ENCODE measurements around the gene CLDN8. TPM values are rescaled to one million over a fixed set of nuclear protein-coding genes. Genes with fewer than 3 reads are reported as not detected.

CLDN8 gene
- total and polyA plus RNA-seq, 4 donors, result 0.23 TPM; not detected in 3

DNA sequence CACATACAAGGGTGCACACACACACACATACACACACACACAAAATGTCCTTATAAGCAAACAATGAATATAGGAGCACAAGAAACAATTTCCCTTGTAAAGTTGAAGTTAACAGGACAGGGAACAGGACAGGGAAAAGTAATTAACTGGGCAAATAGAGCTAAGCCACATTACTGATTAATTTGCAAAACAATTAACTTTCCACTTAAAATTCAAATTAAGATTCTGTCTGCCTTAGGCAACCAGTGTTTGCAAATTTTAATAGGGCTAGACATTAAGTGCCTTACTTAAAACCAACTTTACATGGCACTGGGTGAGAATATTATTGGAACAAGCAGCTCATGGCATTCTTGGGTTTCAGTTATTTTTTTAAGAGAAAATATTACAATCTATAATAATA, 6.8 kb upstream of the CLDN8 start:
- Histone ChIP-seq H3K9me3 (ENCODE audit: control insufficient read depth, low read length) (no peaks in the 10 kb centered on the region), H3K27me3 (ENCODE audit: control insufficient read depth in 1 of 2, insufficient read depth in 2 of 2, low read length in 1 of 2) (no peaks in the 10 kb centered on the region), H3K36me3 (ENCODE audit: control insufficient read depth in 1 of 2, insufficient read depth in 2 of 2, low read length in 1 of 2) (no peaks in the 10 kb centered on the region), H3K4me3 (ENCODE audit: low read length in 2 of 2) (no peak overlapping the region), H3K27ac (ENCODE audit: low read depth in 1 of 2, low read length in 2 of 2) (no peak overlapping the region), H3K4me1 (ENCODE audit: control insufficient read depth in 1 of 2, insufficient read depth in 2 of 2, low read length in 2 of 2) (no peaks in the 10 kb centered on the region)
- DNase-seq (no peak), ATAC-seq (ENCODE audit: low FRiP score) (no peak)
- intact Hi-C loops (cut with DNase I), result no loop called here

- no peak overlapping the region for H3K27ac ChIP-seq (ENCODE audit: low read depth in 1 of 2, low read length in 2 of 2)
- H3K4me1 ChIP-seq (ENCODE audit: control insufficient read depth in 1 of 2, insufficient read depth in 2 of 2, low read length in 2 of 2), result no peaks in the 10 kb centered on the region
- no peak overlapping the region for H3K4me3 ChIP-seq (ENCODE audit: low read length in 2 of 2)
- DNase-seq (no peak), ATAC-seq (ENCODE audit: low FRiP score) (no peak)
- no peaks in the 10 kb centered on the region for H3K36me3 ChIP-seq (ENCODE audit: control insufficient read depth in 1 of 2, insufficient read depth in 2 of 2, low read length in 1 of 2)
- WGBS, 2 donors, result 37 to 41% methylated on average over 1 of the region's 1 CpG
- H3K9me3 ChIP-seq (ENCODE audit: control insufficient read depth, low read length), result no peaks in the 10 kb centered on the region
- H3K27me3 ChIP-seq (ENCODE audit: control insufficient read depth in 1 of 2, insufficient read depth in 2 of 2, low read length in 1 of 2), result no peaks in the 10 kb centered on the region
- intact Hi-C loops (cut with DNase I), result no loop called here
Measured at GRCh38 chr21:30211071-30211470, 4.8 kb downstream of the CLDN8 start.

DNA sequence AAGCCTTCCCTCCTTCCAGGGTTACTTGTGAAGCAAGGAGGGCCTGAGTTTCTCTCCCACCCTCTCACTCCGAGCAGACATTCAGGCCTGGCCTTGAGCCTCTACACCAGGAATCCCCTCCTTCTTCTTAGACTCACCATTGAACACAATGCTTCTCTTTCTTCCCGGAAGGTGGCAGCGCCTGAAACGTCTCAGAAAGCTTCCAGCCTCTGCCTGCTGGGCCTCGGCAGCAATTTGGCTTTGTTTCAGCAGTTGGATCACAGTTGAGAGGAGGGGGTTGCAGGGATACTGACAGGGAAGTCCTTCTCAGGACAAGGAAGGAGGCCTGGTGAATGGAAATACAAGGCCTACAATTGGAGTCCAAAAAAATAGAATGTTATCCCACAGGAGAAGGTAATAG, 6.3 kb downstream of the CLDN8 start:
- Histone ChIP-seq H3K27ac (ENCODE audit: low read depth in 1 of 2, low read length in 2 of 2) (no peak overlapping the region), H3K4me1 (ENCODE audit: control insufficient read depth in 1 of 2, insufficient read depth in 2 of 2, low read length in 2 of 2) (no peaks in the 10 kb centered on the region), H3K27me3 (ENCODE audit: control insufficient read depth in 1 of 2, insufficient read depth in 2 of 2, low read length in 1 of 2) (no peaks in the 10 kb centered on the region), H3K4me3 (ENCODE audit: low read length in 2 of 2) (no peak overlapping the region), H3K36me3 (ENCODE audit: control insufficient read depth in 1 of 2, insufficient read depth in 2 of 2, low read length in 1 of 2) (no peaks in the 10 kb centered on the region), H3K9me3 (ENCODE audit: control insufficient read depth, low read length) (no peaks in the 10 kb centered on the region)
- 61 to 67% methylated on average over 5 of the region's 5 CpGs for WGBS, 2 donors
- ATAC-seq (ENCODE audit: low FRiP score) (no peak), DNase-seq (no peak)
- intact Hi-C loops (cut with DNase I), result no loop called here

DNA sequence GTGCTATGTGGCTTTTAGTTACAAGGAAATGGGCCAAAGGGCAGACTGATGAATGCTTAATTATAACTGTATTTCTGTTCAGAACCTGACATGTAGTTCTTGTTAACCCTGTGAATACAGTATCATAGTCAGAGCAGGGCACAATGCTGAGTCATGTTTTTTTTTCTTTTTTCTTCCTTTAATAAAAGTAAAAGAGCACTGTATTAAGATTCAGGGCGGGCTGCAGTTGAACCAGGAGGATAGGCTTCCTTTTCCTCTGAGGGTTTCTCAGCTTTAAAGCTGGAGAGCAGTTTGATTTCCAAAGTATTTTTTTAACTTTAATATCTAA, 8.7 kb downstream of the CLDN8 start:
- H3K27me3 ChIP-seq (ENCODE audit: control insufficient read depth in 1 of 2, insufficient read depth in 2 of 2, low read length in 1 of 2), result no peaks in the 10 kb centered on the region
- no peak overlapping the region for H3K4me3 ChIP-seq (ENCODE audit: low read length in 2 of 2)
- H3K36me3 ChIP-seq (ENCODE audit: control insufficient read depth in 1 of 2, insufficient read depth in 2 of 2, low read length in 1 of 2), result no peaks in the 10 kb centered on the region
- DNase-seq, result no peak
- H3K4me1 ChIP-seq (ENCODE audit: control insufficient read depth in 1 of 2, insufficient read depth in 2 of 2, low read length in 2 of 2), result no peaks in the 10 kb centered on the region
- intact Hi-C loops (cut with DNase I), result no loop called here
- ATAC-seq (ENCODE audit: low FRiP score), result no peak
- WGBS, 2 donors, result 95% methylated on average over 1 of the region's 1 CpG
- no peaks in the 10 kb centered on the region for H3K9me3 ChIP-seq (ENCODE audit: control insufficient read depth, low read length)
- no peak overlapping the region for H3K27ac ChIP-seq (ENCODE audit: low read depth in 1 of 2, low read length in 2 of 2)

- WGBS, 2 donors, result 66 to 70% methylated on average over 7 of the region's 7 CpGs
- no peak for DNase-seq
- Histone ChIP-seq H3K4me1 (ENCODE audit: control insufficient read depth in 1 of 2, insufficient read depth in 2 of 2, low read length in 2 of 2) (no peaks in the 10 kb centered on the region), H3K27me3 (ENCODE audit: control insufficient read depth in 1 of 2, insufficient read depth in 2 of 2, low read length in 1 of 2) (no peaks in the 10 kb centered on the region), H3K27ac (ENCODE audit: low read depth in 1 of 2, low read length in 2 of 2) (no peak overlapping the region), H3K9me3 (ENCODE audit: control insufficient read depth, low read length) (no peaks in the 10 kb centered on the region), H3K4me3 (ENCODE audit: low read length in 2 of 2) (no peak overlapping the region), H3K36me3 (ENCODE audit: control insufficient read depth in 1 of 2, insufficient read depth in 2 of 2, low read length in 1 of 2) (no peaks in the 10 kb centered on the region)
- intact Hi-C loops (cut with DNase I), result no loop called here
- ATAC-seq (ENCODE audit: low FRiP score), result no peak
Measured at GRCh38 chr21:30206551-30207251, 9.2 kb downstream of the CLDN8 start.

DNA sequence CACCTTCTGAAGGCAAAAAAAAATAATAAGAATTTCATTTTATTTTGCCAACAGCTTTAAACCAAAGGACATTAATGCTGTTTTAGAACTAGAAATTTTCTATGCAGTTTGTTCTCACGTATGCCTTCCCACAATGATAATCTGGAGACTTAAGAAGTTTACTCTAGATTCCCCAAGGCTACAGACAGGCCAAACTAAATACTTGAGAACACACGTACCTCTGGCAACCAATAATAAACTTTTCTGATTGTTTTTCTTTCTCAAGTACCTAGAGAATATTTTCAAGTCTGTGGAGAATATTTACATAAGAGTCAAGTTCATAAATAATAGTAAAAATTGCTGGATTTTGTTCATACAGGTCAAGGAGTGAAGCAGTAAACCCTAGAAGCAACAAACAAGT, 15.9 kb downstream of the CLDN8 start:
- no peak overlapping the region for H3K27ac ChIP-seq (ENCODE audit: low read depth in 1 of 2, low read length in 2 of 2)
- ATAC-seq (ENCODE audit: low FRiP score) (no peak), DNase-seq (no peak)
- no peaks in the 10 kb centered on the region for H3K9me3 ChIP-seq (ENCODE audit: control insufficient read depth, low read length)
- WGBS, 2 donors, result 3 to 9% methylated on average over 2 of the region's 2 CpGs
- no peaks in the 10 kb centered on the region for H3K27me3 ChIP-seq (ENCODE audit: control insufficient read depth in 1 of 2, insufficient read depth in 2 of 2, low read length in 1 of 2)
- H3K4me3 ChIP-seq (ENCODE audit: low read length in 2 of 2), result no peak overlapping the region
- intact Hi-C loops (cut with DNase I), result no loop called here
- H3K36me3 ChIP-seq (ENCODE audit: control insufficient read depth in 1 of 2, insufficient read depth in 2 of 2, low read length in 1 of 2), result no peaks in the 10 kb centered on the region
- no peaks in the 10 kb centered on the region for H3K4me1 ChIP-seq (ENCODE audit: control insufficient read depth in 1 of 2, insufficient read depth in 2 of 2, low read length in 2 of 2)

- Histone ChIP-seq H3K27ac (ENCODE audit: low read depth in 1 of 2, low read length in 2 of 2) (no peak overlapping the region), H3K4me3 (ENCODE audit: low read length in 2 of 2) (no peak overlapping the region), H3K36me3 (ENCODE audit: control insufficient read depth in 1 of 2, insufficient read depth in 2 of 2, low read length in 1 of 2) (no peaks in the 10 kb centered on the region), H3K27me3 (ENCODE audit: control insufficient read depth in 1 of 2, insufficient read depth in 2 of 2, low read length in 1 of 2) (no peaks in the 10 kb centered on the region), H3K4me1 (ENCODE audit: control insufficient read depth in 1 of 2, insufficient read depth in 2 of 2, low read length in 2 of 2) (no peaks in the 10 kb centered on the region), H3K9me3 (ENCODE audit: control insufficient read depth, low read length) (no peaks in the 10 kb centered on the region)
- ATAC-seq (ENCODE audit: low FRiP score) (no peak), DNase-seq (no peak)
- intact Hi-C loops (cut with DNase I), result no loop called here
- 62 to 83% methylated on average over 2 of the region's 2 CpGs for WGBS, 2 donors
Measured at GRCh38 chr21:30194701-30195299, 21.1 kb downstream of the CLDN8 start.

GRCh38 chr21:30193201-30193600, 22.7 kb downstream of the CLDN8 start:
- 88 to 97% methylated on average over 2 of the region's 2 CpGs for WGBS, 2 donors
- intact Hi-C loops (cut with DNase I), result no loop called here
- Histone ChIP-seq H3K4me3 (ENCODE audit: low read length in 2 of 2) (no peak overlapping the region), H3K27ac (ENCODE audit: low read depth in 1 of 2, low read length in 2 of 2) (no peak overlapping the region), H3K9me3 (ENCODE audit: control insufficient read depth, low read length) (no peaks in the 10 kb centered on the region), H3K36me3 (ENCODE audit: control insufficient read depth in 1 of 2, insufficient read depth in 2 of 2, low read length in 1 of 2) (no peaks in the 10 kb centered on the region), H3K4me1 (ENCODE audit: control insufficient read depth in 1 of 2, insufficient read depth in 2 of 2, low read length in 2 of 2) (no peaks in the 10 kb centered on the region), H3K27me3 (ENCODE audit: control insufficient read depth in 1 of 2, insufficient read depth in 2 of 2, low read length in 1 of 2) (no peaks in the 10 kb centered on the region)
- DNase-seq, result no peak
- no peak for ATAC-seq (ENCODE audit: low FRiP score)

DNA sequence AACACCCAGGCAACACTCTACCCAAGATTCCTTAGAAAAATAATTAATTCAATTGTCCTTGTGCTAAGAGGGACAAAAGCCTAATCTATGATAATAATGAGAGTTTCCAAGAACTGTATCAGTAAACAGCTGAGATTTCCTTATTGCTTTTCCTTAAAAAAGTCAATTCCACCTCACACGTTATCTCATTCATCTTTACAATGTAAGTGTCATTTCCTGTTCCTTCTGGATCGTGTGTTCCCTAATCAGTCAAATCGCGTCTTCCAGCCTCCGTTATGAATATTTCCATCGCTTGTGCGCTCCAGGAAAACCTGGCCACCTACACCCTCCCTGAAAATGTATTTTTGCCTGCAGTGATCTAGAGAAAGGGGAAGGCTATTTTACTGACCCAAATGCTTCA, 25.3 kb downstream of the CLDN8 start:
- no peak for ATAC-seq (ENCODE audit: low FRiP score)
- H3K36me3 ChIP-seq (ENCODE audit: control insufficient read depth in 1 of 2, insufficient read depth in 2 of 2, low read length in 1 of 2), result no peaks in the 10 kb centered on the region
- H3K4me3 ChIP-seq (ENCODE audit: low read length in 2 of 2), result no peak overlapping the region
- WGBS, 2 donors, result 86 to 93% methylated on average over 7 of the region's 7 CpGs
- no peak for DNase-seq
- no peaks in the 10 kb centered on the region for H3K27me3 ChIP-seq (ENCODE audit: control insufficient read depth in 1 of 2, insufficient read depth in 2 of 2, low read length in 1 of 2)
- intact Hi-C loops (cut with DNase I), result no loop called here
- H3K4me1 ChIP-seq (ENCODE audit: control insufficient read depth in 1 of 2, insufficient read depth in 2 of 2, low read length in 2 of 2), result no peaks in the 10 kb centered on the region
- no peaks in the 10 kb centered on the region for H3K9me3 ChIP-seq (ENCODE audit: control insufficient read depth, low read length)
- H3K27ac ChIP-seq (ENCODE audit: low read depth in 1 of 2, low read length in 2 of 2), result no peak overlapping the region

Data from aorta (tissue), 5 donors.